ENCODE results near the gene AGBL2.
A peak's percentile ranks its signal among the peaks of the same experiment; 100 is the strongest.
"Not testable (repeated sequence)": the region's sequence is repeated elsewhere in the genome, so short reads cannot be mapped to it uniquely, and the experiment has no call there.

The AGBL2 gene

GRCh38 chr11:47715082-47715669 is at the start of gene AGBL2:
Gene AGBL2 (minus strand): TSS chr11:47715369. CDS start chr11:47714650, 719 bp downstream.
- DNase-seq (ENCODE audit: insufficient read length, low spot score): peak; percentile 60
- no peak for TF ChIP-seq CTCF (IDR thresholded peaks at IDR 0.05; ENCODE audit: insufficient read depth, missing control alignments)
- no peak for FAIRE-seq

- FAIRE-seq; DNase-seq (ENCODE audit: insufficient read length, low spot score): not testable (repeated sequence)
Observed at GRCh38 chr11:47759291-47759690, 44.1 kb upstream of the AGBL2 start.

GRCh38 chr11:47756208-47756607 is 41.0 kb upstream of the AGBL2 start:
- FAIRE-seq: no peak
- TF ChIP-seq CTCF (IDR thresholded peaks at IDR 0.05; ENCODE audit: insufficient read depth, missing control alignments): no peak
- no peak for DNase-seq (ENCODE audit: insufficient read length, low spot score)

GRCh38 chr11:47750725-47751124 is 35.6 kb upstream of the AGBL2 start:
- DNase-seq (ENCODE audit: insufficient read length, low spot score): no peak
- no peak for FAIRE-seq
- TF ChIP-seq CTCF (IDR thresholded peaks at IDR 0.05; ENCODE audit: insufficient read depth, missing control alignments): no peak

GRCh38 chr11:47742494-47742893 is 27.3 kb upstream of the AGBL2 start:
- not testable (repeated sequence) for DNase-seq (ENCODE audit: insufficient read length, low spot score); FAIRE-seq

GRCh38 chr11:47737817-47738216 is 22.6 kb upstream of the AGBL2 start:
- DNase-seq (ENCODE audit: insufficient read length, low spot score); FAIRE-seq: not testable (repeated sequence)

- FAIRE-seq (no peak), DNase-seq (ENCODE audit: insufficient read length, low spot score) (no peak)
- TF ChIP-seq CTCF (IDR thresholded peaks at IDR 0.05; ENCODE audit: insufficient read depth, missing control alignments): no peak
Observed at GRCh38 chr11:47732271-47732670, 17.1 kb upstream of the AGBL2 start.

- no peak for TF ChIP-seq CTCF (IDR thresholded peaks at IDR 0.05; ENCODE audit: insufficient read depth, missing control alignments)
- FAIRE-seq (no peak), DNase-seq (ENCODE audit: insufficient read length, low spot score) (no peak)
Observed at GRCh38 chr11:47731475-47731874, 16.3 kb upstream of the AGBL2 start.

GRCh38 chr11:47726878-47727514 is 11.8 kb upstream of the AGBL2 start:
- FAIRE-seq (peak; percentile 21), DNase-seq (ENCODE audit: insufficient read length, low spot score) (no peak)
- no peak for TF ChIP-seq CTCF (IDR thresholded peaks at IDR 0.05; ENCODE audit: insufficient read depth, missing control alignments)
